H9 (cell line): Measurements from ENCODE around the gene MCM7. TPM values are rescaled to one million over a fixed set of nuclear protein-coding genes. Genes with fewer than 3 reads are reported as not detected.

Experiments used
- DNase-seq: peaks from one replicate; pipeline ENCODE4 v3.0.0-alpha.2; 2017
- H2AFZ ChIP-seq: one replicate; pipeline ENCODE4 v1.6.1; 2013; ENCODE audit warnings: mild to moderate bottlenecking, low read length, control low read depth, moderate library complexity
- H2AK5ac ChIP-seq: 2 replicates; pipeline ENCODE4 v1.6.1; 2013; ENCODE audit warnings: low read length, control low read depth, mixed read lengths; ENCODE audit not compliant: insufficient read length
- H2BK120ac ChIP-seq: one replicate; pipeline ENCODE4 v1.6.1; 2013; ENCODE audit warnings: low read depth, mild to moderate bottlenecking, low read length, control low read depth, inconsistent platforms; ENCODE audit not compliant: poor library complexity, severe bottlenecking
- H2BK12ac ChIP-seq: 2 replicates; pipeline ENCODE4 v1.6.1; 2013; ENCODE audit warnings: low read length, control low read depth, mixed read lengths, low read depth; ENCODE audit not compliant: insufficient read length
- H2BK15ac ChIP-seq: 2 replicates; pipeline ENCODE4 v1.6.1; 2013; ENCODE audit warnings: low read depth, low read length, control low read depth
- H2BK20ac ChIP-seq: one replicate; pipeline ENCODE4 v1.6.1; 2013; ENCODE audit warnings: low read depth, mild to moderate bottlenecking, low read length, control low read depth, inconsistent platforms; ENCODE audit not compliant: poor library complexity, severe bottlenecking
- H2BK5ac ChIP-seq: 2 replicates; pipeline ENCODE4 v1.6.1; 2013; ENCODE audit warnings: low read length, control low read depth, mixed read lengths; ENCODE audit not compliant: insufficient read length
- H3K14ac ChIP-seq: 2 replicates; pipeline ENCODE4 v1.6.1; 2013; ENCODE audit warnings: low read length, control low read depth; ENCODE audit not compliant: insufficient read depth
- H3K18ac ChIP-seq: 2 replicates; pipeline ENCODE4 v1.6.1; 2013; ENCODE audit warnings: low read depth, mild to moderate bottlenecking, mixed read lengths, low read length, control low read depth; ENCODE audit not compliant: insufficient read length
- H3K23ac ChIP-seq: 2 replicates; pipeline ENCODE4 v1.6.1; 2013; ENCODE audit warnings: low read length, control low read depth, mixed read lengths, low read depth; ENCODE audit not compliant: insufficient read length
- H3K23me2 ChIP-seq: 2 replicates; pipeline ENCODE4 v1.6.1; 2013; ENCODE audit warnings: low read depth, mild to moderate bottlenecking, mixed read lengths, low read length, control low read depth; ENCODE audit not compliant: insufficient read length, poor library complexity, severe bottlenecking
- H3K27ac ChIP-seq: 2 replicates; pipeline ENCODE4 v1.5.1; 2013; ENCODE audit warnings: low read length, control low read depth, mixed read lengths, low read depth; ENCODE audit not compliant: insufficient read length
- H3K27me3 ChIP-seq: 2 replicates; pipeline ENCODE4 v1.6.1; 2013; ENCODE audit warnings: low read length, control low read depth, inconsistent platforms; ENCODE audit not compliant: insufficient read depth
- H3K4ac ChIP-seq: 2 replicates; pipeline ENCODE4 v1.6.1; 2013; ENCODE audit warnings: low read depth, mild to moderate bottlenecking, control low read depth, inconsistent platforms, low read length, moderate library complexity
- H3K4me1 ChIP-seq: 2 replicates; pipeline ENCODE4 v1.6.1; 2013; ENCODE audit warnings: low read length, control low read depth, inconsistent platforms; ENCODE audit not compliant: insufficient read depth
- H3K4me2 ChIP-seq: 2 replicates; pipeline ENCODE4 v1.6.1; 2013; ENCODE audit warnings: low read length, control low read depth, mixed read lengths; ENCODE audit not compliant: insufficient read length, insufficient read depth
- H3K56ac ChIP-seq: 2 replicates; pipeline ENCODE4 v1.6.1; 2013; ENCODE audit warnings: low read depth, mild to moderate bottlenecking, mixed read lengths, low read length, control low read depth; ENCODE audit not compliant: insufficient read length
- H3K79me1 ChIP-seq: 2 replicates; pipeline ENCODE4 v1.6.1; 2013; ENCODE audit warnings: low read depth, mild to moderate bottlenecking, moderate library complexity, low read length, control low read depth, inconsistent platforms; ENCODE audit not compliant: insufficient read depth, poor library complexity, severe bottlenecking
- H3K79me2 ChIP-seq: 2 replicates; pipeline ENCODE4 v1.6.1; 2013; ENCODE audit warnings: low read length, control low read depth, inconsistent platforms; ENCODE audit not compliant: insufficient read depth
- H3K9ac ChIP-seq: 2 replicates; pipeline ENCODE4 v1.6.1; 2013; ENCODE audit warnings: low read length, control low read depth, mixed read lengths; ENCODE audit not compliant: insufficient read length; ENCODE audit errors: extremely low read depth
- H3K9me3 ChIP-seq: one replicate; pipeline ENCODE4 v1.6.1; 2013; ENCODE audit warnings: low read depth, low read length, inconsistent platforms; ENCODE audit not compliant: control insufficient read depth
- H3T11ph ChIP-seq: one replicate; pipeline ENCODE4 v1.6.1; 2013; ENCODE audit warnings: mild to moderate bottlenecking, low read length, control low read depth, inconsistent platforms
- H4K20me1 ChIP-seq: one replicate; pipeline ENCODE4 v1.6.1; 2013; ENCODE audit not compliant: control insufficient read depth, insufficient read length, insufficient read depth
- H4K5ac ChIP-seq: 2 replicates; pipeline ENCODE4 v1.6.1; 2013; ENCODE audit warnings: low read depth, mild to moderate bottlenecking, mixed read lengths, low read length, control low read depth; ENCODE audit not compliant: insufficient read length
- H4K8ac ChIP-seq: replicated peaks from 2 replicates; pipeline ENCODE4 v1.6.1; 2013; ENCODE audit warnings: low read length, control low read depth, mixed read lengths, low read depth; ENCODE audit not compliant: insufficient read length
- H4K91ac ChIP-seq: 2 replicates; pipeline ENCODE4 v1.6.1; 2013; ENCODE audit warnings: low read depth, mild to moderate bottlenecking, moderate library complexity, mixed read lengths, low read length, control low read depth; ENCODE audit not compliant: insufficient read length
- H3K27ac Mint-ChIP-seq, 3 experiments: 2 replicates in 2 of 3; 3 replicates in 1 of 3; pipeline ENCODE4 v1.8.0; 2020 to 2021; ENCODE audit warnings: mixed read lengths in 3 of 3, mild to moderate bottlenecking in 1 of 3, moderate library complexity in 1 of 3
- H3K27me3 Mint-ChIP-seq: 2 replicates; pipeline ENCODE4 v1.8.0; 2021; ENCODE audit warnings: low read depth, mild to moderate bottlenecking, moderate library complexity, mixed read lengths
- H3K36me3 Mint-ChIP-seq, 3 experiments: 2 replicates in 2 of 3; 3 replicates in 1 of 3; pipeline ENCODE4 v1.8.0; 2020 to 2021; ENCODE audit warnings: low read depth in 3 of 3, mixed read lengths in 3 of 3; ENCODE audit not compliant: insufficient read depth in 1 of 3
- H3K4me1 Mint-ChIP-seq, 2 experiments: 2 replicates each; pipeline ENCODE4 v1.8.0; 2020; ENCODE audit warnings: mixed read lengths in 2 of 2
- H3K4me3 Mint-ChIP-seq, 2 experiments: 2 replicates in 1 of 2; 3 replicates in 1 of 2; pipeline ENCODE4 v1.8.0; 2020 to 2021; ENCODE audit warnings: mild to moderate bottlenecking in 2 of 2, mixed read lengths in 2 of 2, moderate library complexity in 1 of 2
- H3K9me3 Mint-ChIP-seq, 2 experiments: 2 replicates in 1 of 2; 3 replicates in 1 of 2; pipeline ENCODE4 v1.8.0; 2020; ENCODE audit warnings: mild to moderate bottlenecking in 2 of 2, mixed read lengths in 2 of 2, moderate library complexity in 1 of 2
- WGBS: extraction: QIAGEN DNeasy Blood & Tissue Kit; methylation state at CpG from one replicate; pipeline ENCODE4 v1.1.7; 2013; ENCODE audit warnings: missing lambda C conversion rate, low lambda C conversion rate, mixed read lengths; ENCODE audit not compliant: insufficient read length; ENCODE audit errors: extremely low coverage; 5-methylcytosine and 5-hydroxymethylcytosine counted together
- total RNA-seq: library from RNA; stranded (reverse); gene quantifications from 2 replicates; pipeline ENCODE4 v1.2.1, GENCODE V29; 2021
- TF ChIP-seq, protein P1 (sequence below): fragments of 200-600 bp; sonication (generic); conservative IDR thresholded peaks from 3 replicates; pipeline ENCODE4 v1.8.0; 2021; ENCODE audit warnings: antibody characterized with exemption, mild to moderate bottlenecking

MCM7 gene
- total RNA-seq, 1 experiment from 2014 or later: 390 TPM

- H3K23ac ChIP-seq: no peak overlapping the region
- Mint-ChIP-seq H3K4me3 (peak overlapping the region; percentile 73 to 96; a peak in 4 of 5 replicates), H3K27me3 (peaks cover 5% of the 10 kb centered on the region), H3K27ac (peak overlapping the region in 2 of 3 experiments; percentile 70 to 84; a peak in 6 of 7 replicates), H3K4me1 (peaks cover 9% of the 10 kb centered on the region in 2 experiments), H3K9me3 (no peaks in the 10 kb centered on the region; a peak in 1 of 5 replicates), H3K36me3 (peaks cover 57 to 61% (median 60%) of the 10 kb centered on the region in 3 experiments)
- H3K27ac ChIP-seq: no peak overlapping the region
- H3K4ac ChIP-seq: no peak overlapping the region
- DNase-seq: no peak
- H2BK20ac ChIP-seq: no peak overlapping the region
- H2BK15ac ChIP-seq: no peak overlapping the region
- H4K20me1 ChIP-seq: no peaks in the 10 kb centered on the region
- H2AFZ ChIP-seq: no peak overlapping the region
- H3T11ph ChIP-seq: no peak overlapping the region
- no peak overlapping the region for H4K91ac ChIP-seq
- no peak overlapping the region for H3K18ac ChIP-seq
- H2AK5ac ChIP-seq: no peak overlapping the region
- H4K8ac ChIP-seq: no peak overlapping the region
- peaks cover 4% of the 10 kb centered on the region for H3K23me2 ChIP-seq
- no peaks in the 10 kb centered on the region for H3K27me3 ChIP-seq
- H2BK5ac ChIP-seq: no peak overlapping the region
- no peak overlapping the region for H2BK120ac ChIP-seq
- no peak overlapping the region for H4K5ac ChIP-seq
- TF ChIP-seq, protein P1, sequence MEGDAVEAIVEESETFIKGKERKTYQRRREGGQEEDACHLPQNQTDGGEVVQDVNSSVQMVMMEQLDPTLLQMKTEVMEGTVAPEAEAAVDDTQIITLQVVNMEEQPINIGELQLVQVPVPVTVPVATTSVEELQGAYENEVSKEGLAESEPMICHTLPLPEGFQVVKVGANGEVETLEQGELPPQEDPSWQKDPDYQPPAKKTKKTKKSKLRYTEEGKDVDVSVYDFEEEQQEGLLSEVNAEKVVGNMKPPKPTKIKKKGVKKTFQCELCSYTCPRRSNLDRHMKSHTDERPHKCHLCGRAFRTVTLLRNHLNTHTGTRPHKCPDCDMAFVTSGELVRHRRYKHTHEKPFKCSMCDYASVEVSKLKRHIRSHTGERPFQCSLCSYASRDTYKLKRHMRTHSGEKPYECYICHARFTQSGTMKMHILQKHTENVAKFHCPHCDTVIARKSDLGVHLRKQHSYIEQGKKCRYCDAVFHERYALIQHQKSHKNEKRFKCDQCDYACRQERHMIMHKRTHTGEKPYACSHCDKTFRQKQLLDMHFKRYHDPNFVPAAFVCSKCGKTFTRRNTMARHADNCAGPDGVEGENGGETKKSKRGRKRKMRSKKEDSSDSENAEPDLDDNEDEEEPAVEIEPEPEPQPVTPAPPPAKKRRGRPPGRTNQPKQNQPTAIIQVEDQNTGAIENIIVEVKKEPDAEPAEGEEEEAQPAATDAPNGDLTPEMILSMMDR: no peak
- no peak overlapping the region for H2BK12ac ChIP-seq
- no peak overlapping the region for H3K9ac ChIP-seq
- no peaks in the 10 kb centered on the region for H3K4me1 ChIP-seq
- no peak overlapping the region for H3K14ac ChIP-seq
- no peaks in the 10 kb centered on the region for H3K79me2 ChIP-seq
- H3K9me3 ChIP-seq: no peaks in the 10 kb centered on the region
- H3K4me2 ChIP-seq: no peak overlapping the region
- no peaks in the 10 kb centered on the region for H3K79me1 ChIP-seq
- no peak overlapping the region for H3K56ac ChIP-seq
- WGBS: no CpG with 5 or more reads among the region's 14 CpGs
Measured at GRCh38 chr7:100090527-100091410, 10.4 kb downstream of the MCM7 start.
